GM23338 (cell line): ENCODE measurements around the gene TXNDC17.

ENCODE experiments used
- CTCF ChIP-seq, 2 experiments: fragments of 200-600 bp in 1 of 2; sonication (generic) in 1 of 2; conservative IDR thresholded peaks; 2 replicates each; pipeline versions ENCODE4 v1.5.1 to v1.6.1; 2016 to 2017; ENCODE audit warnings: antibody characterized with exemption in 2 of 2, low read depth in 2 of 2, mild to moderate bottlenecking in 2 of 2, moderate library complexity in 1 of 2
- EZH2 ChIP-seq: fragments of 200-600 bp; sonication (generic); IDR thresholded peaks from one replicate; pipeline ENCODE4 v1.8.0; 2017; ENCODE audit warnings: antibody characterized with exemption, mild to moderate bottlenecking, low read depth; ENCODE audit not compliant: unreplicated experiment
- REST ChIP-seq: IDR thresholded peaks from one replicate; pipeline ENCODE4 v1.6.1; 2018; ENCODE audit warnings: antibody characterized with exemption; ENCODE audit not compliant: unreplicated experiment

GRCh38 chr17:6623941-6624340 lies 16.9 kb upstream of the TXNDC17 start:
- TF ChIP-seq CTCF (conservative IDR thresholded peaks at IDR 0.05; ENCODE audit: low read depth in 2 of 2) (no peak), EZH2 (no peak), REST (no peak)
